ENCODE results near the gene SRSF1.
"Not testable (repeated sequence)": the region's sequence is repeated elsewhere in the genome, so short reads cannot be mapped to it uniquely, and the experiment has no call there.

The SRSF1 gene

DNA sequence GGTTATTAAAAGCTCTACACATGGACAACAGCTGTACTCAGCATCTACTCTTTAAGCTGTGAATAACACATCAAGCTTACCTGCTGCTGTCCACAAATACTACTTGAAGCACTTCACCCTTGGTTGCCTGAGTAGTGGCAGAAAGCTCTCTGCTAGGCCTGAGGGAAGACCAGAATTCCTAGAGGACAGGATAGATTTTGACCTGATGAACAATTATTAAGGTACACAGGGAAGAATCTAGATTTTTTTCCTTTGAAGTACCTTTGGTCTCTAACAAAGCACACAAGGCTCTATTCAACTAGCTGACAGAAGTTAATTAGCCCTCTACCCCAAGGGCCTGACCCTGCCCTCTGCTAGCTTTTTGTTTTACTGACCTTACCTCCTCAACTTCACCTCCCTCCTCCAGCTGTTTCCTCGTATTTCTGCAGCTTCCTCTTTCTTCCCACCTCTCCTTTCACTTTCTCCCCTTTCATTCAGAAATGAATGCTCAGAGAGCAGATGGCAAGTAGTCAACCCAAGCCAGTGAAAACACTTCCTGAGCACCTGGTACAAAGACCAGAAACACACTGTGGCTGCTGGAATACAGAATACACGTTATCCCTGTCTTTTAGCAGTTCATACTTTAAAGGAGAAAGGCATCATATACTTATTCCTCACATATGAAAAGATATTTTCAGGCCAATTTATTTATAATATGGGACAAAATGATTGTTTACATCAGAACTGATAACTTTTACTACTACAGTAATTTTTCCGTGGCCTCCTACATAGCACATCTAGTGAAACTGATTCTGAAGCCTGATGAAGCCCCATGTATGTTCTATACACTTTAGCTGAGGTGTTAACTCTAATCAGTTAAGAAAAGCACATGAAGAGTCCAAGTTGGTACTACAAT, 13.3 kb downstream of the SRSF1 start:
- no peak for DNase-seq (ENCODE audit: low read depth, low spot score)
- H3K27ac ChIP-seq, result no peak overlapping the region

DNA sequence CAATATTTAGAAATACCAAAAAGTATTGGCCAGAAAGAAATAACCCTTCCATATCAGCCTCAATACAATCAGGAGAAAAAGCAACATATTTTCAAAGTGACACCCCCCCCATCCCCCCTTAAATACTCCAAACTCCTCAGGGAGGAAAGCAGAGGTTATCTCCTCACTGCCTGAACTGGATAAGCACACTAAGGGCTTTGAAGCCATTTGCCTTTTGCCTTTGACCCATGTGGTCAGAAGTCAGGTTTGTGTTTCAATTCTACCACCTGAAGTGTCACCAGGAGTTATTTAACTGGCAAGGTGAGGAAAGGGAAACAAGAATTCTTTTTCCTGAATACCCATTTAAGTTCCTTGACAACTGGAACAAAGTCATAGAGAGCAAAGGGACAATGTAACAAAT, 15.5 kb downstream of the SRSF1 start:
- H3K27ac ChIP-seq, result no peak overlapping the region
- no peak for DNase-seq (ENCODE audit: low read depth, low spot score)

DNA sequence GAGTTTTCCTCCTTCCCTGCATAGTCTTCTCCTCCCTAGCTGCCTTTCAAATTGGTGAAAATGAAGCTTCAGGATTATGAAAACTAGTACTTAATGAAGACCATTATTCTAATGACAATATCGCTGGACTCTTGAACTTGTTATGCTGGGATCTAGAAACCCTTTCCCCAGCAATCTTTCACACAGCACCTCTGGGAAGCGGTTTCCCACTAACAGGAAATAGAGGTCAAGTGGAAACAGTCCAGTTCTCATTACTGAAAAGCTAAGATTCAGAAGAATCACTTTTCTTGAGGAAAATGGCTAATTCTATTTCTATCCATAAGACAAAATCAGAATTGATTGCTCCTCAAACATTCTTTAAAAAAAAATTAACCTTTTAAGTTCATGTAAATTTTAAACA, 17.0 kb downstream of the SRSF1 start:
- DNase-seq (ENCODE audit: low read depth, low spot score), result no peak
- peak overlapping the region; percentile 88 for H3K27ac ChIP-seq

- DNase-seq (ENCODE audit: low read depth, low spot score), result no peak
- H3K27ac ChIP-seq, result peak overlapping the region; percentile 88
These were observed 18.5 kb downstream of the SRSF1 start for GRCh38 chr17:57988301-57989250.

- H3K27ac ChIP-seq, result peak within 1 kb of the TSS; percentile 88
- no peak for DNase-seq (ENCODE audit: low read depth, low spot score)
These were observed 19.3 kb downstream of the SRSF1 start, which contains the start of gene VEZF1 for GRCh38 chr17:57987581-57988300. Gene VEZF1, minus strand, starts transcription at chr17:57988254. Its CDS starts 143 bp downstream, at chr17:57988111.

DNA sequence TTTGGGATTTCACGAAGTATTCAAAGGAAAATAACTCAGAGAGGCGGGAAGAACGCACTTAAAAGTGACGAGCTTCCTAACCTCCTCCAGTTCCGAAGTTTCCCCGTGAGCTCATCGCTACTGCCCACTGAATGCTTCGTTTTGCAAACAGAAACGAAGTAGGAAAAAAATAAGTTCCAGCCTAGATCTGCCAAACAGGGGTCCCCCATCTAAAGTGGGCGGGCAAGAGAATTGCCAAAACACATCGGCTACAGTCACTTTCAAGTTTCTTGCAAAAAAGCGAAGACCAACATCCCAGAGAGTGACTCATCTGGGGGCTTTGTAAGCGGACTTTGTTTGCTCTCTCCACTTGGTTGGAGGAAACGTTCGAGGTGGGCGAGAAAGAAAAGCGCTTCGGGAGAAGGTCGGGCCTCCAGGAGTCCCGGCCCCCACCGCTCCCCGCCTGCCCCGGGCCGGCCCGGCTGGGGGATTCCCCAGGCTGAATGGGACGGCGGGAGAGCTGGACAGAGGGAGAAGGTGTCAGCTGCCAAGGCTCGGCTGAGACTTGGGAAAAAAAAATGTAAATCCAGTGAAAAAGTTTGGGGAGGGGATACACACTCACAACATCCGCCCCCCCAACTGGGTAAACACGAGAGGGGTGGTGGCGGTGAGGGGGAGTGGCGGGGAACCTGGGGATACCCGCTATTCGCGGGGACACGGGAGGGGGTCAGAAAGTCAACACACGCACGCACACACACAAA, 20.0 kb downstream of the SRSF1 start:
- DNase-seq (ENCODE audit: low read depth, low spot score), result no peak
- peak overlapping the region; percentile 88 for H3K27ac ChIP-seq

DNA sequence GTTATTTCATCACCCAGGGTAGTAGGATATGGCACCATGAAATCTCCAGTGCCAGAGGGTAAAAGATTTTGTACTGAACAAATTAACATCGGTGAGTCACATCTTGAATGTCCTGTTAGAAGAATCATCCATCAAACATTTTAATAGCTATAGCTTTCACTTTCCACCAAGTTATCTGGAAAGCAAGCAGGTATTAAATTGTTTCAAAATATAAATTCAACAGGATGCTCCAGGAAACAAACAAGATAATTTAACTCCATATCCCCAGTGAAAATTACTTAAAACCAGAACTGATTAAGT, 21.4 kb downstream of the SRSF1 start:
- peak overlapping the region; percentile 37 for H3K27ac ChIP-seq
- peak; percentile 24 for DNase-seq (ENCODE audit: low read depth, low spot score)

DNA sequence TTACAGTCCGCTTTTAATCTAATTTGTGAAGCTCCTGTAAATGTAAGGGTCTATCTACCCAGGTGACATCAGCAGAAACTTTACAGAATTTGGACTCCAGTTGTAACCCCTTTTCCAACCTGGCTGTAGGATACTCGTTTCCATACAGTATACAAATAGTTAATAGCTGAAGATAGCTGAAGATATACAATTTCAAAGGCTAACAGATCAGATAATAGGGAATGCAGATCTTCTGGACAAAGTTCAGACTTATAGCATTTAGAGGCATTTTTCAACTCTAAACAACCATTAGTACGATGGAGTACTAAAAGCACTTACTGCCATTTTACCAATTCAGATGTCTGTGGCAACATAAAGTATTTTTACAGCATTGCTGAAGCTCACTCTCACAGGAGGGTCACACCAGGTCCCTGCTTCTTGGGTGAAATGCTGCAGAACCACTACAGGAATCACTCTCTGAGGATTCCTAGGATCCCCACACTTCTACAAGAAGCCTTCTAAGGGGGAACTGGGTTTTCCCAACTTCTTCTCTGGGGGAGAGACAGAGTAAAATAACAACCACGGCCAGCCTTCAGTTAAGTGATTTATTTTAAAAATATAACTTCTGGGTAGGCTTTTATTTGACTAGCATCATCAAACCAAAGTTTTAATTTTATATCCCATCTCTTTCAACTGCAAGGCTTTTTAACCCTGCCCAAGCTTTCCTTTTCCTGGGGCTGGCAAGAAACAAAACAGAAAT, 21.9 kb downstream of the SRSF1 start:
- DNase-seq (ENCODE audit: low read depth, low spot score), result no peak
- peak overlapping the region; percentile 37 for H3K27ac ChIP-seq

- H3K27ac ChIP-seq, result no peak overlapping the region
These were observed 22.7 kb downstream of the SRSF1 start for GRCh38 chr17:57984261-57984890.

GRCh38 chr17:57983446-57983845, 23.6 kb downstream of the SRSF1 start:
- no peak overlapping the region for H3K27ac ChIP-seq
- DNase-seq (ENCODE audit: low read depth, low spot score), result no peak

More at GRCh38 chr17:57984261-57984890, 22.7 kb downstream of the SRSF1 start:
- no peak for DNase-seq (ENCODE audit: low read depth, low spot score)

DNA sequence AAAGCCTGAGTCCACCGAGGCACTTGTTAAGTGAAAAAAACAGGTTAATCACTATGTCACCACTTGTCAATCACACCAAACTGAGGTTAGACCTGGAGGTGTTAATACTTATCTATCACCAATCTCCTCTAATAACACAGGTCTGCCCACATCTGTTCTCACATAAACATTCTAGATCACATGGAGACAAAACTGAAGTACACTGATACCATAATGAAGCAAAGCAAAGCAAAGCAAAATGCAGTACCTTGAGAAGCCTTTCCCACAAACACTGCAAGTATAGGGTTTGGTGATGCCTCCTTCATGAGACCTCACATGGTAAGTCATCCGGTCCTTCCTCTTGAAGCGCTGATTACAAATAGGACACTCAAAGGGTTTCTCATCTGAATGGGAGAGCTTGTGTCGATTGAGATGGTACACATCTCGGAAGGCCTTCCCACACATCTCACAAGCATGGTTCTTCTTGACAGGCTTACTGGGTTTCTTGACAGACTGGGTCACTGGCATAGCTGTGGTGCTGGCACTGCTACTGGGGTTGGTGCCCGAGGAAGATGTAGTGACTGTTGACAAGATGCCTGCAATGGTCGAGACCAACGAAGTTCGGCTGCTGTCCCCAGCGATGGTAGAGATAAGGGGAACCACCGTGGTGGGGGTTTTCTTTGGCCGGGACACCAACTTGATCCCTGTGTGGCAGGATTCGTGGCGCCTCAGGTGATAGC, 24.4 kb downstream of the SRSF1 start:
- H3K27ac ChIP-seq, result no peak overlapping the region
- DNase-seq (ENCODE audit: low read depth, low spot score), result no peak

GRCh38 chr17:57980522-57980921, 26.5 kb downstream of the SRSF1 start:
- no peak overlapping the region for H3K27ac ChIP-seq
- no peak for DNase-seq (ENCODE audit: low read depth, low spot score)

- no peak for DNase-seq (ENCODE audit: low read depth, low spot score)
- no peak overlapping the region for H3K27ac ChIP-seq
These were observed 28.0 kb downstream of the SRSF1 start for GRCh38 chr17:57979076-57979475.

- H3K27ac ChIP-seq, result no peak overlapping the region
- no peak for DNase-seq (ENCODE audit: low read depth, low spot score)
These were observed 30.5 kb downstream of the SRSF1 start for GRCh38 chr17:57976594-57976993.

- no peak overlapping the region for H3K27ac ChIP-seq
- no peak for DNase-seq (ENCODE audit: low read depth, low spot score)
These were observed 32.0 kb downstream of the SRSF1 start for GRCh38 chr17:57975044-57975443.

DNA sequence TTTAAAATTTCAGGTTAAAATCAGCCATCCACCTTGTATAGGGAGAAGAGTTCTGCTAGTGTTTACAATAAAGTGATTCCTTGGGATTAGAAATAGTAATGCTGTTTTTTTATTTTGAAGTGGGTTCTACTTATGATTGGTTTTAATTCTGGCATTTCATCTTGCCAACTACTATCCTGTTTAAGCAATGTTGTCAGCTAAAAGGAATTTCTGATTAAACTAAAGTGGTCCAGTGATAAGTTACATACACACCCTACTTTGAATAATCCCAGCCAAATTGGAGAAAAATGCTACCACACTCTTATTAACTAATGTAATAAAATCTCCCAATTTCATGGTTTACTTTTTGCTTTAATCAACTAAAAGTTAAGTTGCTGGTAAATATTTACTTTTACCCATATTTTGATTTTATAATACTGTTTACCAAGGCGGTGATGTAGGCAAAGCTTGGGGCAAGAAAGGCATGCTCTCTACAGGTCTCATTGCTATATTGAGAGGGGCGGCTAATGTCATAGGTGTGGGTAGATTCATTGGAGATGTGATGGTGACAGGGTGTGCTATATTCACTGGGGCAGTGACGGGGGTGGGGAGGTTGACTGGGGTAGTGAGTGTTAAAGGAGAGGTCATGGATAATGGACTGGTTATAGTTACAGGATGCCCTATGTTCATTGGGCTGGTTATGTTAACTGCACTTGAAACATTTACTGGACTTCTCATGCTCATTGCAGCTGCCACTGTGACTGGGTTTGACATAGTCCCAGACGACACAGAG, 32.8 kb downstream of the SRSF1 start:
- H3K27ac ChIP-seq; DNase-seq (ENCODE audit: low read depth, low spot score): not testable (repeated sequence)

DNA sequence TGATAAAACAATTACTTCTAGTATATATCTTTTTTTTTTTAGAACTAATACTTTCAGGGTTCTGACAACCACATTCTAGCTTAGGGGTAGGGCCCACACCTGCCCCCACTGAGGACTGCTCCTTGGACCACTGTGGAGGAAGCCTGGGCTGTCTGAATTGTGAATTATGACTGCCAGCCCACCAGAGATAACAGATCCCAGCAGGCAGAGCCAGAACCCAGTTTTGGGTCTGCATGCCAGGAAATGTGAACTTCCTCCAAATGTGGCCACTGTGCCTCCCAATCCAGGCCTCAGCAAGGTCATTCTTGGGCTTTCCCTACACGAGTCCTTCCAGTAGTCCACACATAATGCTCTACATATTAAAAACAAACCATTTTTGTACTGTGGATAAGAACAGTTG, 34.9 kb downstream of the SRSF1 start:
- H3K27ac ChIP-seq, result no peak overlapping the region
- no peak for DNase-seq (ENCODE audit: low read depth, low spot score)

Data from epithelial cell of prostate (primary cell).